GM18520 (cell line): ENCODE results near the gene SYP.

Source experiments
- ATAC-seq: cut with Tn5 transposase; IDR thresholded peaks from one replicate; pipeline ENCODE4 v1.9.1; 2021; ENCODE audit not compliant: unreplicated experiment

Gene SYP

GRCh38 chrX:49199906-49200771 is at the start of gene SYP:
TSS of gene SYP (minus strand) at chrX:49200193. CDS start at chrX:49200186, 7 bp downstream.
- peak; percentile 98 for ATAC-seq

- ATAC-seq, result no peak
These were observed 49.6 kb upstream of the SYP start for GRCh38 chrX:49249616-49250015.

- ATAC-seq, result no peak
These were observed 49.1 kb upstream of the SYP start for GRCh38 chrX:49249071-49249470.

- ATAC-seq, result no peak
These were observed 48.2 kb upstream of the SYP start for GRCh38 chrX:49247916-49248811.

GRCh38 chrX:49247346-49247745 is 47.4 kb upstream of the SYP start:
- no peak for ATAC-seq

GRCh38 chrX:49246541-49246940 is 46.5 kb upstream of the SYP start:
- ATAC-seq, result no peak

- ATAC-seq, result no peak
These were observed 44.2 kb upstream of the SYP start for GRCh38 chrX:49244207-49244606.

- ATAC-seq, result no peak
These were observed 43.2 kb upstream of the SYP start for GRCh38 chrX:49243166-49243565.

- no peak for ATAC-seq
These were observed 42.6 kb upstream of the SYP start for GRCh38 chrX:49242545-49243066.

GRCh38 chrX:49238735-49239134 is 38.7 kb upstream of the SYP start:
- no peak for ATAC-seq

GRCh38 chrX:49237060-49237459 is 37.1 kb upstream of the SYP start:
- no peak for ATAC-seq

GRCh38 chrX:49233887-49234555 is 34.0 kb upstream of the SYP start:
- ATAC-seq, result no peak

- no peak for ATAC-seq
These were observed 33.2 kb upstream of the SYP start, which contains the start of gene CACNA1F for GRCh38 chrX:49233176-49233575. TSS of gene CACNA1F (minus strand) at chrX:49233340. CDS start at chrX:49233309, 31 bp downstream.

GRCh38 chrX:49232525-49232924 is 32.5 kb upstream of the SYP start:
- ATAC-seq, result no peak

GRCh38 chrX:49231333-49232000 is 31.5 kb upstream of the SYP start:
- ATAC-seq, result no peak

GRCh38 chrX:49230500-49231232 is 30.7 kb upstream of the SYP start:
- ATAC-seq, result no peak

- no peak for ATAC-seq
These were observed 28.2 kb upstream of the SYP start for GRCh38 chrX:49228185-49228584.

GRCh38 chrX:49227726-49228125 is 27.7 kb upstream of the SYP start:
- ATAC-seq, result no peak

- ATAC-seq, result no peak
These were observed 27.0 kb upstream of the SYP start for GRCh38 chrX:49226946-49227345.

GRCh38 chrX:49225858-49226257 is 25.9 kb upstream of the SYP start:
- no peak for ATAC-seq
